ENCODE data around the gene PHACTR1.

The PHACTR1 gene

GRCh38 chr6:13066820-13067219, 350.3 kb downstream of the PHACTR1 start:
- no peak for DNase-seq (ENCODE audit: low read depth)
- TF ChIP-seq, protein P1, sequence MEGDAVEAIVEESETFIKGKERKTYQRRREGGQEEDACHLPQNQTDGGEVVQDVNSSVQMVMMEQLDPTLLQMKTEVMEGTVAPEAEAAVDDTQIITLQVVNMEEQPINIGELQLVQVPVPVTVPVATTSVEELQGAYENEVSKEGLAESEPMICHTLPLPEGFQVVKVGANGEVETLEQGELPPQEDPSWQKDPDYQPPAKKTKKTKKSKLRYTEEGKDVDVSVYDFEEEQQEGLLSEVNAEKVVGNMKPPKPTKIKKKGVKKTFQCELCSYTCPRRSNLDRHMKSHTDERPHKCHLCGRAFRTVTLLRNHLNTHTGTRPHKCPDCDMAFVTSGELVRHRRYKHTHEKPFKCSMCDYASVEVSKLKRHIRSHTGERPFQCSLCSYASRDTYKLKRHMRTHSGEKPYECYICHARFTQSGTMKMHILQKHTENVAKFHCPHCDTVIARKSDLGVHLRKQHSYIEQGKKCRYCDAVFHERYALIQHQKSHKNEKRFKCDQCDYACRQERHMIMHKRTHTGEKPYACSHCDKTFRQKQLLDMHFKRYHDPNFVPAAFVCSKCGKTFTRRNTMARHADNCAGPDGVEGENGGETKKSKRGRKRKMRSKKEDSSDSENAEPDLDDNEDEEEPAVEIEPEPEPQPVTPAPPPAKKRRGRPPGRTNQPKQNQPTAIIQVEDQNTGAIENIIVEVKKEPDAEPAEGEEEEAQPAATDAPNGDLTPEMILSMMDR (IDR thresholded peaks at IDR 0.05; ENCODE audit: insufficient read depth, low read depth, low read length, missing control alignments), result no peak
- H3K4me3 ChIP-seq (ENCODE audit: low read depth, low read length), result no peak overlapping the region

DNA sequence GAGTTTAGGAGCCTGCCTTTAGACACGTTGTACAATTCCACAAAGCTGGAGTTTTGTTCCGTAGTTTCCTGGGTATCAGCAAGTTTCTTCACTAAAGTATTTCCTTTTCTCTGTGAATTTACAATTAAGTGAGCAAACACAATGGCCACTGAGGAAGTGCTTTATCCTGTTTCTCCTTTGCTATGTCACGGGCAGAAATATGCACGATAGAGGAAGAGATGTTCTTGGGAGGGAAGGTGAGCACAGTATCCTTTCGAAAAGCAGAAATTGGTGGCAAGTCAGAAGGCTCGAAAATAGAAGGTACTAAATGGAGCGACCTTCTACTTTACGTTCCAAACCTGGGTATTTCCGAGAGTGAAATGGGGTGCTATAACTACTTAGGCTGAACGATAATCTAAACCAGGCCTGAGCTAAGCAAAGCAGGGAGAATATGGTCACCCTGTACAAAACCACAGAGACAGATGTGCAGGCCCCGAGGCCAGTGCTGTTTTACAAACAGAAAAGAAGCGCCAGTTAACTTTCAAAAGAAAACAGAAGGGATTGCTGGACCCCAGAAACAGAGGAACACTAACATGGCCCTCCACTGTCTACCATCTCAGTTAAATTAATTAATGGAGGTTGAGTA, 352.1 kb downstream of the PHACTR1 start:
- TF ChIP-seq, protein P1 (IDR thresholded peaks at IDR 0.05; ENCODE audit: insufficient read depth, low read depth, low read length, missing control alignments), result no peak
- no peak overlapping the region for H3K4me3 ChIP-seq (ENCODE audit: low read depth, low read length)
- DNase-seq (ENCODE audit: low read depth), result no peak

DNA sequence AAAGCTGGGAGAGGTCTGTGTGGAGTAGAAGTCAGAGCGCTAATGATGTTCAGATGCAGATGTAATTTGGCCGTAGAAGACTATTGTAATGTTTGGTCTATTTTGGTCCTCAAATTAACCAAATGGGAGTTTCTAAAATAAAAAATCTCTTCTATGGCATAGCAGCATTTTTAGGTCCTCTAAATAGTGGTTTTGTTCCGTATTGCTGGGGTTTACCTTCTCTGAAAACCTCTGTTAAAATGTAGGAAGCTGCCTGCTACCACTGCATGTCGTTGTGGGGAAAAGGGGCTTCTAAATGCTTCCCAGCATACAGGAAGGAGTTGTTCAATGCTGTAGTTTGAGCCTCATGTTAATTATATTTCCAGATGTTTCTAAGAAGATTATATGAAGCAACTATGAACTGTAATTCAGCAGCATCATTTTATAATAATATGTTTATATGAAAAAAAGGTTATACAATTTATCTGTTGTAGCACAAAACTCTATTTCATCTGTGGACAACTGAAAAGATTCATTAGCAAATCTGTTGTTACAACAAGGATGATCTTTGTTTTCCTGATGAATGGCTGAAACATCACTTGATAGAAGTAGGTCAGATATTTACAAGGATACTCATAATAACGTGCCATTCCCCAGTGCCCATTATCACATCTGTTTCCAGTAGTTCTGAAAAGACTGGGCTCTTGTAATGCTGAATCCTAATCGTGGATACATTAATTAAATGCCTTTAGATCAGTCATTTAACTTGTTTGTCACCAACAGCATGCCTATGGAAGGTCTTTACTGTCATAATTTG, 355.2 kb downstream of the PHACTR1 start:
- no peak for DNase-seq (ENCODE audit: low read depth)
- no peak overlapping the region for H3K4me3 ChIP-seq (ENCODE audit: low read depth, low read length)

GRCh38 chr6:13072686-13073347, 356.2 kb downstream of the PHACTR1 start:
- TF ChIP-seq, protein P1 (IDR thresholded peaks at IDR 0.05; ENCODE audit: insufficient read depth, low read depth, low read length, missing control alignments), result no peak
- H3K4me3 ChIP-seq (ENCODE audit: low read depth, low read length), result no peak overlapping the region
- DNase-seq (ENCODE audit: low read depth), result no peak

More for the DNA sequence above, 355.2 kb downstream of the PHACTR1 start:
- TF ChIP-seq, protein P1 (IDR thresholded peaks at IDR 0.05; ENCODE audit: insufficient read depth, low read depth, low read length, missing control alignments), result no peak

DNA sequence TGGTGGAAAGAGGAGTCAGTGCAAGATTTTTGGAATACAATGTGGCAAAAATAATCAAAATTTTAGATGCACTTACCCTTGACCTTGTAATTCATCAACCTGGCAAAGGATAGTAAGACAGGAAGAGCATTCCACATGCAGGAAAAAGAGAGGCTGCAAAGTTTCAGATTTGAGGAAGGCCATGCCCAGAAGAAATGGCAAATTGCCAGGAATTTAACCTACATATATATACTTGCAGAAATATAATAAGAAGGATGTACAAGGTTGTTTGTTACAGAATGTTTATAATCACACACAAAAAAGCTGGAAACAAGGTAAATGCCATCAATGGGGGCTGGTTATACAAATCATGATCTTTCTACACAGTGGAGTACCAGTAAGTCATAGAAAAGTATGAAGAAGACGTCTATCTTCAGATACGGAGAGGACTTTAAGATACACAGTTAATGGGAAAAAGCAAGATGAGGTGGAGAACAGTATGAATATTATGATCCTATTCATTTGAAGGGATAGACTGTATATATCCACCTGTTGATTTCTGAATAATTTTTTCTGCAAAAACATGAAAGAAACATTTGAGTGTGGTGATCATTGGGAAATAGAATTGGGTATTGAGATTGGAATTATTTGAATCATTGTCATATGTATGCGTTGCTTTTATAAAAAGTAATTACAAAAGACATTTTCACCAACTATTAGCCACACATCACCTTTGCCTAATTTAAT, 358.0 kb downstream of the PHACTR1 start:
- DNase-seq (ENCODE audit: low read depth), result no peak
- TF ChIP-seq, protein P1 (IDR thresholded peaks at IDR 0.05; ENCODE audit: insufficient read depth, low read depth, low read length, missing control alignments), result no peak
- H3K4me3 ChIP-seq (ENCODE audit: low read depth, low read length), result no peak overlapping the region

DNA sequence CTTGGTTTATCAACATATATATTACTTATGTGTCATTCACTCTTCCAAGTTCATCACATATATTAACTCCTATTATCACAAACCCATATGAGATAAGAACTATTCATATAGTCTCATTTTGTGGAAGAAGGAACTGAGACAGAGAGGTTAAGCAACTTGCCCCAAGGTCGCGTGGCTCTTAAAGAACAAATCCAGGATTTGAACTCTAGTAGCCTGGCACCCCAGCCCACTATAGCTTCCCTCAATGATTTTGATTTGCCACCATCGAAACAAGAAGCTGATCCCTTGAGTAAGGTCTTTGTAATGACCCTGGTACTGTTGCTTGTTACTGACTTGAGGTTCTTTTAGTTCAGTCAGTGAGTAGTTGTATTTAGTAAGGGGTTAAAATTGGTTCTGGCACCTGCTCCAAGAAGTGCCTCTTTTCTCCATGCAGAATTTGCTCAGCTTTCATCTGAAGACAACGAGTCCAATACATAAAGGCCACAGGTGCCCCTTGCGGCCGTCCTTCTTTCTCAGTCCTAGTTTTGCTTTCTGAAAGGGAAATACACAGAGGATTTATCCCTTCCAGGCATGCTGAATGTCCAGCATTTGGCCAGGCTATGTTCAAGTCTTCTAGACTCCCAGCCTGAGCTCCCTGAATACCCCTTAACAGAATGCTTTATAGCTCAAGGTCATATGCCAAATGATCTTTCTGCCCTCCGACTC, 358.7 kb downstream of the PHACTR1 start:
- no peak overlapping the region for H3K4me3 ChIP-seq (ENCODE audit: low read depth, low read length)
- no peak for DNase-seq (ENCODE audit: low read depth)
- TF ChIP-seq, protein P1 (IDR thresholded peaks at IDR 0.05; ENCODE audit: insufficient read depth, low read depth, low read length, missing control alignments), result no peak

Measured in GM12865 (cell line).